Fibroblast of pulmonary artery (primary cell): Measurements from ENCODE around the gene SLC31A2.

Source experiments
- DNase-seq: peaks from one replicate; pipeline ENCODE4 v3.0.0-alpha.2; 2010; ENCODE audit warnings: low read depth
- H3K4me3 ChIP-seq: replicated peaks from 2 replicates; pipeline ENCODE4 v1.5.1; 2011; ENCODE audit warnings: low read depth, mild to moderate bottlenecking, control low read depth, low read length, moderate library complexity
- CTCF ChIP-seq: IDR thresholded peaks from 2 replicates; pipeline ENCODE4 v1.5.1; 2011; ENCODE audit warnings: mild to moderate bottlenecking, control low read depth, low read length, inconsistent platforms; ENCODE audit errors: missing control alignments

SLC31A2 gene

GRCh38 chr9:113187929-113188595, 37.3 kb downstream of the SLC31A2 start:
- DNase-seq, result peak; percentile 95
- H3K4me3 ChIP-seq, result peak overlapping the region; percentile 50
- no peak for TF ChIP-seq CTCF

- H3K4me3 ChIP-seq, result no peak overlapping the region
- no peak for TF ChIP-seq CTCF
Measured at GRCh38 chr9:113192455-113192854, 41.6 kb downstream of the SLC31A2 start.

GRCh38 chr9:113199683-113200329, 49.0 kb downstream of the SLC31A2 start:
- no peak overlapping the region for H3K4me3 ChIP-seq
- DNase-seq, result no peak
- TF ChIP-seq CTCF, result no peak

More at GRCh38 chr9:113192455-113192854, 41.6 kb downstream of the SLC31A2 start:
- no peak for DNase-seq

- no peak for TF ChIP-seq CTCF
- no peak for DNase-seq
Measured at GRCh38 chr9:113205432-113205831, 54.6 kb downstream of the SLC31A2 start.

GRCh38 chr9:113205861-113206260, 55.1 kb downstream of the SLC31A2 start:
- H3K4me3 ChIP-seq, result no peak overlapping the region
- TF ChIP-seq CTCF, result no peak
- DNase-seq, result no peak

More at GRCh38 chr9:113205432-113205831, 54.6 kb downstream of the SLC31A2 start:
- no peak overlapping the region for H3K4me3 ChIP-seq

GRCh38 chr9:113210815-113211214, 60.0 kb downstream of the SLC31A2 start:
- no peak for TF ChIP-seq CTCF
- H3K4me3 ChIP-seq, result no peak overlapping the region
- no peak for DNase-seq
